ENCODE measurements around the gene POLRMT.

The POLRMT gene

DNA sequence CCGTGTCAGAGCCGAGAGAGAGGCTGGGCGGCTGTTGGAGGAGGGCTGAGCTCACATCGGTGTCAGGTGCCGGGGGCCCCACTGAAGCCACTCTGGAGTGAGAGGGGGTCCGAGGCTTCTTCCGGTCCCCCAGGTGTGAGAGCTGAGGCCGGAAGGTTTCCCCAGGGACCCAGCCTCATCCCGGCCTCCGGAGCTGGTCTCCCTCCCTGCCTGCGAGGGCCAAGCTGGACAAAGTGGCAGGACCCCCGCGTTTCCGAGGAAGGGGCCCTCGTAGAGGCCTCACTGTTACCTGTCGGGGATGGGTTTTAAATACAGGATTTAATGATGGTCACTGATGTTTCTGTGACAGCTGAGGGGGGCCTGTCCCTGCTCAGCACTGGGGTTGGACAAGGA is 37.1 kb downstream of the POLRMT start:
- no peak overlapping the region for H3K4me3 ChIP-seq (ENCODE audit: low read depth, low read length)
- H3K4me1 ChIP-seq: peaks cover 4% of the 10 kb centered on the region
- H3K36me3 ChIP-seq (ENCODE audit: control insufficient read depth, insufficient read depth, low read length): no peaks in the 10 kb centered on the region
- TF ChIP-seq CTCF (IDR thresholded peaks at IDR 0.05): no peak
- no peak overlapping the region for H2AFZ ChIP-seq
- no peak overlapping the region for H3K27ac ChIP-seq
- peaks cover 3% of the 10 kb centered on the region for H3K79me2 ChIP-seq
- no peaks in the 10 kb centered on the region for H3K9me3 ChIP-seq (ENCODE audit: control insufficient read depth, low read length)
- H3K4me2 ChIP-seq (ENCODE audit: low read length): no peak overlapping the region
- no peaks in the 10 kb centered on the region for H3K27me3 ChIP-seq (ENCODE audit: control insufficient read depth, insufficient read depth, low read length)
- H3K9ac ChIP-seq: no peak overlapping the region

DNA sequence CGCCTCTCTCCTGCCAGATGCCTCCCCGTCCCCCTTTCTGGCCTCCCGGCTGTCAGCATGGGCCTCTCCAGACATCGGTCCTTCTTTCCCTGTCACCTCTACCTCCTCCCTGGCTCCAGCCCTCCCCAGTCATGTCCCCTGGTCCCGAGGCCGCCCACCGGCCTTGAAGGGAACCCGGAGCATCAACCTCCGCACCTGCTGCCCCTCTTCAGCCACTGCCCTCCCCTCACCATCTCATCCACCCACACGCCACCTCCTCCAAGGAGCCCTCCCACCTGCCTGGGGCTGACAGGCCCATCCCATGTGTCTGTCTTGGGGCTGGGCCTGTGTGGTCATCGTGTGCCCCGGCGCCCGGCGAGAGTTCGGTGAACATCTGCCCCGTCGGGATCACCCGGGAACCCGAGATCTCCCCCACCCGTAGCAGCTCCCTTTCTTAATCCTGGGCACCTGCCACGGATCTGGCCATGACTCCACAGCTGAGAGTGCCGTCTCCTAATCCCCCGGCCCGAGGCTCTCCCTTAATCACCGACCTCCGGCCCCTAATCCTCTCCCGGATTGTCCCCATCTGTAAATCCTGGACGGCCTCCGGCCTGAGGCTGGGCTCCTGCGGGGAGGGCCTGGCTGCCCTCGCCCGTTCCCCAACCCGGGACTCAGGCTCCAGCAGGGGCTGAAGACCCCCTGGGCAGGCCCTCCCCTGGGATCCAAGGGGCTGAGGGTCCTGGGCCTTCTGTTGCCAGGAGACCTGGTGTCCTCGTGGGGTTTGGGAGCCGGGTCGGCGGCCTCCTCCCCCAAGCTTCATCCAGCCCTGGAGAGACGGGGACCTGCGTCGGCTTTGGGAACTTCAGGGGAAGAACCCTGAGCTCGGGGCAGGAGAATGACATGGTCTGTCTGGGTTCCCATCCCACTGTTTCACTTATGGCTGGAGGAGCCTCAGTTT is 37.7 kb downstream of the POLRMT start:
- H3K9me3 ChIP-seq (ENCODE audit: control insufficient read depth, low read length): no peaks in the 10 kb centered on the region
- no peak overlapping the region for H3K4me3 ChIP-seq (ENCODE audit: low read depth, low read length)
- H3K27me3 ChIP-seq (ENCODE audit: control insufficient read depth, insufficient read depth, low read length): no peaks in the 10 kb centered on the region
- H3K4me1 ChIP-seq: peaks cover 5% of the 10 kb centered on the region
- no peak overlapping the region for H3K9ac ChIP-seq
- no peaks in the 10 kb centered on the region for H3K36me3 ChIP-seq (ENCODE audit: control insufficient read depth, insufficient read depth, low read length)
- H3K27ac ChIP-seq: no peak overlapping the region
- TF ChIP-seq CTCF (IDR thresholded peaks at IDR 0.05): no peak
- H3K4me2 ChIP-seq (ENCODE audit: low read length): no peak overlapping the region
- peaks cover 3% of the 10 kb centered on the region for H3K79me2 ChIP-seq
- no peak overlapping the region for H2AFZ ChIP-seq

GRCh38 chr19:594265-594870 is 39.0 kb downstream of the POLRMT start:
- no peak overlapping the region for H3K27ac ChIP-seq
- H3K27me3 ChIP-seq (ENCODE audit: control insufficient read depth, insufficient read depth, low read length): no peaks in the 10 kb centered on the region
- H3K4me1 ChIP-seq: peaks cover 5% of the 10 kb centered on the region
- H3K36me3 ChIP-seq (ENCODE audit: control insufficient read depth, insufficient read depth, low read length): no peaks in the 10 kb centered on the region
- no peaks in the 10 kb centered on the region for H3K9me3 ChIP-seq (ENCODE audit: control insufficient read depth, low read length)
- H3K9ac ChIP-seq: no peak overlapping the region
- H2AFZ ChIP-seq: no peak overlapping the region
- H3K4me2 ChIP-seq (ENCODE audit: low read length): no peak overlapping the region
- no peak for TF ChIP-seq CTCF (IDR thresholded peaks at IDR 0.05)
- H3K4me3 ChIP-seq (ENCODE audit: low read depth, low read length): no peak overlapping the region
- H3K79me2 ChIP-seq: peaks cover 3% of the 10 kb centered on the region

DNA sequence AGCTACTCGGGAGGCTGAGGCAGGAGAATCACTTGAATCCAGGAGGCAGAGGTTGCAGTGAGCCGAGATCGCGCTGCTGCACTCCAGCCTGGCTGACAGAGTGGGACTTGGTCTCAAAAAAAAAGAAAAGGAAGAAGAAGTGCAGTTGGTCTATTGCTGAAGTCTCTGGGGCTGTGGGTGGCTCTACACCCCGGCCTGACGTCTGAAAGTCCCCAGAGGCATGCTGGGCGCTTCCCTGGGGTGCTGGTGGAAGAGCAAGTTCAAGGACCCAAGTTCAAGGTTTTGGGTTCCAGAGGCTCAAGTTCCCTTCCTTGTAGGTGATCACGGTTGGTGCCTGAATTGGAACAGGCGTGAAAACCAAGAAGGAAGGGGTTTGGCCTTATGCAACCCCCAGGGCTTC is 39.8 kb downstream of the POLRMT start:
- H3K4me3 ChIP-seq (ENCODE audit: low read depth, low read length): no peak overlapping the region
- H3K79me2 ChIP-seq: peaks cover 3% of the 10 kb centered on the region
- H2AFZ ChIP-seq: no peak overlapping the region
- H3K36me3 ChIP-seq (ENCODE audit: control insufficient read depth, insufficient read depth, low read length): no peaks in the 10 kb centered on the region
- H3K4me2 ChIP-seq (ENCODE audit: low read length): no peak overlapping the region
- H3K27ac ChIP-seq: no peak overlapping the region
- TF ChIP-seq CTCF (IDR thresholded peaks at IDR 0.05): no peak
- no peaks in the 10 kb centered on the region for H3K9me3 ChIP-seq (ENCODE audit: control insufficient read depth, low read length)
- H3K4me1 ChIP-seq: peaks cover 11% of the 10 kb centered on the region
- no peak overlapping the region for H3K9ac ChIP-seq
- H3K27me3 ChIP-seq (ENCODE audit: control insufficient read depth, insufficient read depth, low read length): no peaks in the 10 kb centered on the region
